Activated naive CD4-positive, alpha-beta T cell treated with anti-CD3 and anti-CD28 coated beads for 36 hours (primary cell): ENCODE measurements around the gene APBB3. TPM values are rescaled to one million over a fixed set of nuclear protein-coding genes. Genes with fewer than 3 reads are reported as not detected.
"Not testable (repeated sequence)": the region's sequence is repeated elsewhere in the genome, so short reads cannot be mapped to it uniquely, and the experiment has no call there.

Source experiments
- CTCF ChIA-PET: fragments of 350-600 bp; sonication (Branson Sonifier 250); formaldehyde crosslinking; loops from one replicate; lab custom pipeline; 2021; ENCODE audit warnings: antibody characterized with exemption; lab: Charles Lee
- DNase-seq: peaks from one replicate; pipeline ENCODE4 v3.0.0-alpha.2; 2020
- H3K27ac Mint-ChIP-seq: one replicate; pipeline ENCODE4 v1.8.0; 2021; ENCODE audit warnings: mild to moderate bottlenecking, mixed read lengths
- H3K27me3 Mint-ChIP-seq: one replicate; pipeline ENCODE4 v1.8.0; 2021; ENCODE audit warnings: low read depth, mixed read lengths
- H3K36me3 Mint-ChIP-seq: one replicate; pipeline ENCODE4 v1.8.0; 2021; ENCODE audit warnings: low read depth, mixed read lengths
- H3K4me1 Mint-ChIP-seq: one replicate; pipeline ENCODE4 v1.8.0; 2021; ENCODE audit warnings: low read depth, mixed read lengths
- H3K4me3 Mint-ChIP-seq: one replicate; pipeline ENCODE4 v1.8.0; 2021; ENCODE audit warnings: mild to moderate bottlenecking, moderate library complexity, mixed read lengths
- H3K9me3 Mint-ChIP-seq: one replicate; pipeline ENCODE4 v1.8.0; 2021; ENCODE audit warnings: mixed read lengths
- intact Hi-C: fragments of 100-400 bp; cut with micrococcal nuclease; formaldehyde crosslinking; loops from one replicate; pipeline ENCODE4 v1.15.1; 2023
- total RNA-seq, 2 experiments: library from RNA; stranded (reverse); gene quantifications; one replicate each; pipeline ENCODE4 v1.2.3, GENCODE V29; 2021

Gene APBB3, protein sequence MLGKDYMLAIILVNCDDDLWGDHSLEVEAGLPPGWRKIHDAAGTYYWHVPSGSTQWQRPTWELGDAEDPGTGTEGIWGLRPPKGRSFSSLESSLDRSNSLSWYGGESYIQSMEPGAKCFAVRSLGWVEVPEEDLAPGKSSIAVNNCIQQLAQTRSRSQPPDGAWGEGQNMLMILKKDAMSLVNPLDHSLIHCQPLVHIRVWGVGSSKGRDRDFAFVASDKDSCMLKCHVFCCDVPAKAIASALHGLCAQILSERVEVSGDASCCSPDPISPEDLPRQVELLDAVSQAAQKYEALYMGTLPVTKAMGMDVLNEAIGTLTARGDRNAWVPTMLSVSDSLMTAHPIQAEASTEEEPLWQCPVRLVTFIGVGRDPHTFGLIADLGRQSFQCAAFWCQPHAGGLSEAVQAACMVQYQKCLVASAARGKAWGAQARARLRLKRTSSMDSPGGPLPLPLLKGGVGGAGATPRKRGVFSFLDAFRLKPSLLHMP
- total RNA-seq: 10 to 100 TPM; 15.4 to 16.5 TPM

DNA sequence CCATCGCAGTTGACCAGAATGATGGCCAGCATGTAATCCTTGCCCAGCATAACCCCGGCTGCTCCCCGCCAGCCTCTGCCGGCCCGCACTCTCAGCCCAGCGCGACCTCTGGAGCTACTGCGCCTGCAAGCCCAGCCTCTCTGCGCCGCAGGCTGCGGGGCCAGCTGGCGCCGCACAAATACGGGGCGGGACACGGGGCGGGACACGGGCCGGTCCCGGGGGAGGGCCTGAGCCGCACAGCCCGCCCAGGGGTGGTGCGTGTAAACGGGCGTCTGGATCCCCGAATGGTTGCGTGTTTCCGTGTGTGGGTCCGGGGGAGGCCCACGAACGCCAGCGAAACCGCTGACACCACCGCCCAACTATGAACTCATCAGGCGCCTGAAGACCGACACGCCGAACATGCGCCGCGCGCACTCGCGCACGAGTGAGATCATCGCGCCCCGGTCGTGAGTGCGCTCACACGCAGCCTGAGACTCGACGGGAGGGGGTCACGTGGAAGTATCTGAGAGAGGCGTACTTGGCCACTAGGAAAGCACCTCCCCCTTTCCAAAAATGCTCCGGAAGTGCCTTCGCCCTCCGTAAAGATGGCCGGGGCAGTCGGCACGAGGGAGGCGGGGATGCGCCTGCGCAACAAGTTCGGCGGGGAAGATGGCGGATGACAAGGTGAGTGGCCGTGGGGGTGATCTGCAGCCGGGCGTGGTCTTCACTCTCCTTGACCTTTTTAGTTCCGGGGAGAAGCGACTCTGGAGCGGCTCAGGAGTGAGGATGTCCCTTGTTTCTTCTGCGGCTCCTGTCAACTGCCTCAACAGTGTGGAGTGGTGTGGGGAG lies at the start of gene APBB3, which contains the start of gene SLC35A4:
Gene APBB3 (minus strand): TSS at position 403 of the 828 bp plus-strand sequence. CDS start 353 bp downstream, at position 50.
Gene SLC35A4 (plus strand): TSS at position 633 of the 828 bp plus-strand sequence. CDS start 2,342 bp downstream, outside the sequence.
- peaks cover 53% of the 10 kb centered on the region for H3K4me1 Mint-ChIP-seq
- peak within 1 kb of the TSS; percentile 96 for H3K4me3 Mint-ChIP-seq
- H3K27ac Mint-ChIP-seq: peak within 1 kb of the TSS; percentile 93
- CTCF ChIA-PET: interaction anchor here (0.6 to 1.5 kb wide), 4 partner anchors 10 to 305 kb away, joined by 3 to 4 read pairs (median 3); partner anchors contain the start of gene CD14
- H3K36me3 Mint-ChIP-seq: peaks cover 25% of the 10 kb centered on the region
- intact Hi-C loops: loop anchor here (1.0 to 5.0 kb wide), 11 partner anchors 8 to 1053 kb away; partner anchors contain the start of genes ANKHD1, CYSTM1, DIAPH1 and EIF4EBP3
- H3K27me3 Mint-ChIP-seq: no peaks in the 10 kb centered on the region
- H3K9me3 Mint-ChIP-seq: no peaks in the 10 kb centered on the region
- peak; percentile 97 for DNase-seq

DNA sequence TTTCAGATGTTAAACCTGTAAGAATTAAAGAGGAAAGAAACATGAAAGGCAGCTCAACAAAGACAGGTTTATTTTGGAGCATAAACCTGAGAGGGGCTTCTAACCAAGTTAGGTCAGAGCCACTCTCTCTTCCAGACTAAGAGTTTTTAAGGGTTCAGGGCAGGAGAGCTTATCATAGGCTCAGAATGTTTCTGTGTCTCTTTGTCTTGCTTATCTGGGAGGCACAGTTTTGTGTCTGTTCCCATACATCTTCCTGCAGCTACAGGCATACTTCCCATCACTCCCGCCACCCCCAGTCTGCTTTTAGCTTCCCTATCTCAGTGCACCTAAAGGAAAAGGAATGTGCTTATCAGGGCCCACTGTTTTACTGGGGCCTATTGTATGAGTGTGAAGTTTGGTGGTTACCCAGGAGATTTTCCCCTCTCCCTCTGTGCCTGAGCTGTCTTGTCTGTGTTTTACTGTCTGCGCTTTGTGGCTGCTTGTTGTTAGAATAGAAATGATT lies 46.7 kb upstream of the APBB3 start:
- peaks cover 13% of the 10 kb centered on the region for H3K4me1 Mint-ChIP-seq

DNA sequence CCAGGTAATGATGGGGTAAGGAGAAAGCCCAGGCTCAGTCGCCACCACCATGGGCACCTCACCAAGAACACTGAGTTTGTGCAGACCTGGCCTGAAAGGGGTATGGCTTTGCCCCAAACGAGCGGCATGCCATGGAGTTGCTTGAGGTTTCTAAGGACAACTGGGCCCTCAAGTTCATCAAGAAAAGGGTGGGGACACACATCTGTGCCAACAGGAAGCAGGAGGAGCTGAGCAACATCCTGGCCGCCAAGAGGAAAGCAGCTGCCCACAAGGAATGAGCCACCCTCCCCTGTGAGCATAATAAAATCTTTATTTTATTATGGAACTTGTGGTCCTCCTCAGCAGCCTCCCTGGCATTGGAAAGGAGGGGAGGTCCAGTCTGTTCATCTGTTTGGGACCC lies 44.7 kb upstream of the APBB3 start:
- Mint-ChIP-seq H3K9me3 (no peaks in the 10 kb centered on the region), H3K27ac (no peak overlapping the region), H3K27me3 (peaks cover 10% of the 10 kb centered on the region), H3K4me1 (peaks cover 13% of the 10 kb centered on the region), H3K4me3 (no peak overlapping the region), H3K36me3 (no peaks in the 10 kb centered on the region)
- no peak for DNase-seq
- CTCF ChIA-PET: interaction anchor here (1.3 kb wide), 1 partner anchor 246 kb away, joined by 4 read pairs; no protein-coding TSS in a partner anchor
- intact Hi-C loops: no loop called here

More for the DNA sequence above, 46.7 kb upstream of the APBB3 start:
- peaks cover 10% of the 10 kb centered on the region for H3K27me3 Mint-ChIP-seq
- no peak overlapping the region for H3K27ac Mint-ChIP-seq
- CTCF ChIA-PET: no interaction called here
- DNase-seq: no peak
- no peaks in the 10 kb centered on the region for H3K36me3 Mint-ChIP-seq
- H3K4me3 Mint-ChIP-seq: no peak overlapping the region
- no peaks in the 10 kb centered on the region for H3K9me3 Mint-ChIP-seq
- intact Hi-C loops: no loop called here

DNA sequence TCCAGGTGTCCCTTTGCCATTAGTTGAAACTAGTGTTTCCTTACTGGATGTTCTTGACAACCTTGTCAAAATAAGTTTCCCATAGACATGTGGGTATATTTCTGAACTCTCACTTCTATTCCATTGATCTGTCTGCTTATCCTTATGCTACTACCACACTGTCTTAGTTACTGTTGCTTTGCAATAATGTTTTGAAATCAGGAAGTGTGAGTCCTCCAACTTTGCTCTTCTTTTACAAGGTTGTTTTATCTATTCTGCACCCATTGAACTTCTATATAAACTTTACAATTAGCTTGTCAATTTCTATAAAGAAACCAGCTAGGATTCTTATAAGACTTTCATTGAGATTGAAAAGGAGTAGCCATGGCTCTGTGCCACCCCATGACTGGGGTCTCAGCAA lies 44.3 kb upstream of the APBB3 start:
- Mint-ChIP-seq H3K27me3 (peaks cover 10% of the 10 kb centered on the region), H3K27ac (no peak overlapping the region), H3K4me3 (no peak overlapping the region), H3K4me1 (peaks cover 13% of the 10 kb centered on the region), H3K36me3 (no peaks in the 10 kb centered on the region), H3K9me3 (no peaks in the 10 kb centered on the region)
- DNase-seq: no peak
- CTCF ChIA-PET: interaction anchor here (1.3 kb wide), 1 partner anchor 245 kb away, joined by 4 read pairs; no protein-coding TSS in a partner anchor
- intact Hi-C loops: no loop called here

DNA sequence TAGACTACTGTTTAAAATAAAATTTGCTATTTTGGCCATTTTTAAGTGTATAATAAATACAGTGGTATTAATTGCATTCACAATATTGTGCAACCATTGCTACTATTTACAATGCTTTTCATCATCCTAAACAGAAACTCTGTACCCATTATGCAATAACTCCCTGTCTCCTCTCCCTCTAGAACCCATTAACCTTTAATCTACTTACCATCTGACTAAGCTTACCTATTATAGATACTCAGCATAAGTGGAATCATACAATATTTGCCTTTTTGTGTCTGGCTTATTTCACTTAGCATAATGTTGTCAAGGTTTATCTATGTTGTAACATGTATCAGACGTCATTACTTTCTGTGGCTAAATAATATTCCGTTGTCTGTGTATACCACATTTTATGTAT lies 42.6 kb upstream of the APBB3 start:
- CTCF ChIA-PET: interaction anchor here (0.7 kb wide), 1 partner anchor 489 kb away, joined by 3 read pairs; no protein-coding TSS in a partner anchor
- H3K4me3 Mint-ChIP-seq: no peak overlapping the region

DNA sequence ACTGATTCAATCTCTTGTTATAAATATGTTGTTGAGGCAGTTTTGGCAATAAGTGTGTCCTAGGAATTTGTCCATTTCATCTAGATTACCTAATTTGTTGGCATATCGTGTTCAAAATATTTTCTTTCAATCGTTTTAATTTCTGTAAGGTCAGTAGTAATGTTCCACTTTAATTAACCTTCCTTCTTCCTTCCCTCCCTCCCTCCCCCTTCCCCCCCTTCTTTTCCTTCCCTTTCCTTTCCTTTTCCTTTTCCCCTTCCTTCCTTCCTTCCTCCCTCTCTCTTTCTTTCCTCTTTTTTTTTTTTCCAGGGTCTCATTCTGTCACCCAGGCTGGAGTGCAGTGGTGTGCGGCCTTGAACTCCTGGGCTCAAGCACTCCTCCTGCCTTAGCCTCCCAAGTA lies 41.5 kb upstream of the APBB3 start:
- intact Hi-C loops: no loop called here
- H3K27ac Mint-ChIP-seq: no peak overlapping the region
- CTCF ChIA-PET: interaction anchor here (0.9 kb wide), 1 partner anchor 39 kb away, joined by 4 read pairs; no protein-coding TSS in a partner anchor

More for the DNA sequence above, 42.6 kb upstream of the APBB3 start:
- Mint-ChIP-seq H3K36me3 (no peaks in the 10 kb centered on the region), H3K27ac (no peak overlapping the region), H3K4me1 (peaks cover 8% of the 10 kb centered on the region), H3K27me3 (peaks cover 4% of the 10 kb centered on the region), H3K9me3 (no peaks in the 10 kb centered on the region)
- intact Hi-C loops: no loop called here
- DNase-seq: no peak

DNA sequence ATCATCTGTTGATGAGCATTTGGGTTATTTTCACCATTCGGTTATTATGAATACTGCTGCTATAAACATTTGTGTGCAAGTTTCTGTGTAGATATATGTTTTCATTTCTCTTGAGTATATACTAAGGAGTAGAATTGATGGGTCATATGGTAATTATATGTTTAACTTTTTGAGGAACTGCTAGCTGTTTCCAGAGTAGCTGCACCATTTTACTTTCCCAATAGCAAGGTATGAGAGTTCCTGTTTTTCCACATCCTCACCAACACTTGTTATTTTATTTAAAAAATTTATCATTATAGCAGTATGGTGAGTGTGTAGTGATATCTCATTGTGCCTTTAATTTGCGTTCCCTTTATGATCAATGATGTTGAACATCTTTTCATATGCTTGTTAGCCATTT lies 39.3 kb upstream of the APBB3 start:
- CTCF ChIA-PET: no interaction called here
- H3K27ac Mint-ChIP-seq: no peak overlapping the region
- no peaks in the 10 kb centered on the region for H3K9me3 Mint-ChIP-seq
- no peak overlapping the region for H3K4me3 Mint-ChIP-seq
- no peak for DNase-seq
- H3K4me1 Mint-ChIP-seq: no peaks in the 10 kb centered on the region
- no peaks in the 10 kb centered on the region for H3K27me3 Mint-ChIP-seq
- no peaks in the 10 kb centered on the region for H3K36me3 Mint-ChIP-seq
- intact Hi-C loops: no loop called here

More for the DNA sequence above, 41.5 kb upstream of the APBB3 start:
- no peaks in the 10 kb centered on the region for H3K36me3 Mint-ChIP-seq
- H3K27me3 Mint-ChIP-seq: no peaks in the 10 kb centered on the region
- H3K9me3 Mint-ChIP-seq: no peaks in the 10 kb centered on the region
- no peak for DNase-seq
- no peaks in the 10 kb centered on the region for H3K4me1 Mint-ChIP-seq
- H3K4me3 Mint-ChIP-seq: no peak overlapping the region

DNA sequence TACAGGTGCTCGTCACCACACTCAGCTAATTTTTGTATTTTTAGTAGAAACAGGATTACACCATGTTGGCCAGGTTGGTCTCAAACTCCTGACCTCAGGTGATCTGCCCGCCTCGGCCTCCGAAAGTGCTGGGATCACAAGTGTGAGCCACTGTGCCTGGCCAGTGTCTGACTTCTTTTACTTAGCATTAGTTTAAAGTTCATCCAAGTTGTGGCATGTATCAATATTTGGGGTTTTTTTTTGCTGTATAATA lies 39.0 kb upstream of the APBB3 start:
- intact Hi-C loops, H3K27ac Mint-ChIP-seq, CTCF ChIA-PET, DNase-seq, H3K27me3 Mint-ChIP-seq, H3K9me3 Mint-ChIP-seq, H3K4me1 Mint-ChIP-seq, H3K36me3 Mint-ChIP-seq, H3K4me3 Mint-ChIP-seq: not testable (repeated sequence)

DNA sequence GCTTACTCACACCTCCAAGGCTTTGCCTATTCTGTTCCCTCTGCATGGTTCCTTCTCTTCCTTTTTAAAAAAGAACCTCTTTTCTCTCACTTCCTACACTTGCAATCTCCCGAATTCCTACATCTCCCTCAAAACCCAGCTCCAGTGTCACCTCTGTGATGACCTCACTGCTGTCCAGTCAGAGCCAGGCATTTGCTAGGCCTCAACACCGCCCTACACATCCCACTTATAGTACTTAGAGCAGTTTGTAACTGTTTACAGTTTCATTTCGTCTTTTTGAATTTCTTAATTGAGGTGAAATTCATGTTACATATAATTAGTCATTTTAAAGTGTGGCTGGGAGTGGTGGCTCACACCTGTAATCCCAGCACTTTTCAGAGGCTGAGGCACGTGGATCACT lies 37.7 kb upstream of the APBB3 start:
- no peak overlapping the region for H3K27ac Mint-ChIP-seq
- no peaks in the 10 kb centered on the region for H3K27me3 Mint-ChIP-seq
- H3K4me3 Mint-ChIP-seq: no peak overlapping the region
- no peaks in the 10 kb centered on the region for H3K4me1 Mint-ChIP-seq
- no peak for DNase-seq
- no peaks in the 10 kb centered on the region for H3K36me3 Mint-ChIP-seq
- intact Hi-C loops: no loop called here
- no peaks in the 10 kb centered on the region for H3K9me3 Mint-ChIP-seq
- CTCF ChIA-PET: interaction anchor here (0.6 kb wide), 1 partner anchor 9 kb away, joined by 3 read pairs; no protein-coding TSS in a partner anchor

DNA sequence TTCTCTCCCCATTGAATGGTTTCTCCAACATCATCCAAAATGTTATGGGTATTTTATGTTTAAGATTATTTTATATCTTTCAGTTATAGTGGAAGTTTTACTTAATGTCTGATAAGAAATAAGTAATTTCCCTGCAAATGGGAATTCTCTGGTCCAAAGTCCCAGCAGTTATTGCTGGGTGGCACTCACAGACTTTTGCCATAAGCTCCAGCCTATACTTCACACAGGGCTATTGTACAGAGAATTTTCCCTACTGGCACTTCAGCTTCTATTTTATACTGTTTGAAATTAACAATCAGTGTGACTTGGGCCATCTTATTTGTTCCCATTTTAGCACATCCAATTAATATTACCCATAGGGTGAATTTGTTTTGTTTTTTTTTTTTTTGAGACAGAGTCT lies 35.7 kb upstream of the APBB3 start:
- Mint-ChIP-seq H3K9me3 (no peaks in the 10 kb centered on the region), H3K36me3 (no peaks in the 10 kb centered on the region), H3K4me1 (no peaks in the 10 kb centered on the region), H3K27me3 (peaks cover 2% of the 10 kb centered on the region), H3K4me3 (no peak overlapping the region), H3K27ac (no peak overlapping the region)
- CTCF ChIA-PET: interaction anchor here (0.6 to 1.3 kb wide), 3 partner anchors 31 to 632 kb away, joined by 3 read pairs; no protein-coding TSS in a partner anchor
- intact Hi-C loops: no loop called here
- DNase-seq: no peak

DNA sequence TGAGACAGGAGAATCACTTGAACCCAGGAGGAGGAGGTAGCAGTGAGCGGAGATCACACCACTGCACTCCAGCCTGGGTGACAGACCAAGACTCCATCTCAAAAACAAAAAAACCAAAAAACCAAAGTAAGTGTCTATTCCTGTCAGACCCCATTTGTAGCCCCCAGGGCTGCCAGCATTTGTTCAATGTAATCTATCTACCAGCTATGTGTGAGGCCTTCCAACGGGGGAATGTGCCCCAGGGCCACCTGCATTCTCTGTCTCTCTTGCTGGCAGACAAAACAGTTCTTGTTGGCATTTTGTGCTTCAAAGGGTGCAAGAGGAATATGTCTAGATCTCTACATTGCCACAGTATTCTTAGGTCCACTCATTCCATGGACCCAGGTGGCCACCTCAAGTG lies 34.4 kb upstream of the APBB3 start:
- CTCF ChIA-PET: interaction anchor here (1.4 kb wide), 1 partner anchor 36 kb away, joined by 3 read pairs; no protein-coding TSS in a partner anchor
- H3K36me3 Mint-ChIP-seq: no peaks in the 10 kb centered on the region
- no peak overlapping the region for H3K4me3 Mint-ChIP-seq
- no peaks in the 10 kb centered on the region for H3K9me3 Mint-ChIP-seq
- H3K27ac Mint-ChIP-seq: no peak overlapping the region
- H3K4me1 Mint-ChIP-seq: no peaks in the 10 kb centered on the region
- peaks cover 2% of the 10 kb centered on the region for H3K27me3 Mint-ChIP-seq
- DNase-seq: no peak
- intact Hi-C loops: no loop called here

DNA sequence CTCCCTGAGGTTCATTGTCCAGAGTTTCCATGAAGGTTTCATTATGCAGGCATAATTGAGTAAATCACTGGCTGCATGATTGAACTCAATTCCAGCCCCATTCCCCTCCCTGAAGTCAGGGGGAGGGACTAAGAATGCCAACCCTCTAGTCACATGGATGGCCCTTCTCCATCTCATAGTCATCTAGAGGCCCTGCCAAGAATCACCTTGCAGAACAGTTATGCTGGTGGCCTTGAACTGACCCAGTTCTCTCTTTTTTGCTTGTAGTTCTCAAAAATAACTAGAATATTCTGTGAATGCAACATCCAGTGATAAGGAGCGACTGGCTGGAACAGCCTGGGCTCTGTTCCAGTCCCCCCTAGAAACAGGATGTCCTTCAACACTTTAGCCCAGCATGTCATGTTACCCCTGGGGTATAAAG lies 31.9 kb upstream of the APBB3 start:
- no peak overlapping the region for H3K27ac Mint-ChIP-seq
- no peaks in the 10 kb centered on the region for H3K4me1 Mint-ChIP-seq
- no peak for DNase-seq
- peaks cover 2% of the 10 kb centered on the region for H3K27me3 Mint-ChIP-seq
- no peak overlapping the region for H3K4me3 Mint-ChIP-seq
- CTCF ChIA-PET: no interaction called here
- intact Hi-C loops: no loop called here
- no peaks in the 10 kb centered on the region for H3K9me3 Mint-ChIP-seq
- H3K36me3 Mint-ChIP-seq: no peaks in the 10 kb centered on the region
